B cell (primary cell): Measurements from ENCODE around the gene SSUH2. TPM values are rescaled to one million over a fixed set of nuclear protein-coding genes. Genes with fewer than 3 reads are reported as not detected.

Experiments
- ATAC-seq: fragments of 200-7000 bp; cut with Tn5 transposase; one replicate; pipeline ENCODE4 v1.10.0; 2021; ENCODE audit warnings: low read depth, mild to moderate bottlenecking, moderate number of reproducible peaks, moderate library complexity
- CTCF ChIA-PET: fragments of 350-600 bp; sonication (Branson Sonifier 250); formaldehyde crosslinking; loops from one replicate; lab custom pipeline; 2021; ENCODE audit warnings: antibody characterized with exemption, inconsistent platforms; lab: Charles Lee
- POLR2A ChIA-PET: fragments of 350-600 bp; sonication (Branson Sonifier 250); formaldehyde crosslinking; loops from one replicate; lab custom pipeline; 2021; ENCODE audit warnings: antibody characterized with exemption; lab: Charles Lee
- DNase-seq: peaks from one replicate; pipeline ENCODE4 v3.0.0; 2013
- H2AFZ ChIP-seq: 2 replicates; pipeline ENCODE4 v1.6.1; 2012; ENCODE audit warnings: mild to moderate bottlenecking, low read depth, low read length; ENCODE audit not compliant: insufficient read depth, poor library complexity, severe bottlenecking
- H3K27ac ChIP-seq, 2 donors: 1 replicate in 1 of 2; 2 replicates in 1 of 2; pipeline ENCODE4 v1.5.1; 2012 to 2013; ENCODE audit warnings: low read length in 2 of 2, mild to moderate bottlenecking in 2 of 2, moderate library complexity in 1 of 2
- H3K27me3 ChIP-seq, 4 experiments: fragments of 200-600 bp in 1 of 4; sonication (generic) in 1 of 4; replicated peaks in 1 of 4; 1 replicate in 2 of 4; 2 replicates in 2 of 4; pipeline versions ENCODE4 v1.6.1 to v1.7.0; 2013 to 2016; ENCODE audit warnings: low read length in 3 of 4, mild to moderate bottlenecking in 2 of 4, mixed read lengths in 1 of 4, moderate library complexity in 1 of 4; ENCODE audit not compliant: insufficient read depth in 4 of 4, control insufficient read depth in 3 of 4; ENCODE audit errors: control extremely low read depth in 1 of 4
- H3K36me3 ChIP-seq, 2 experiments: replicated peaks in 1 of 2; 1 replicate in 1 of 2; 2 replicates in 1 of 2; pipeline versions ENCODE4 v1.6.1 to v1.7.1; 2013; ENCODE audit warnings: low read length in 1 of 2; ENCODE audit not compliant: insufficient read depth in 2 of 2, control insufficient read depth in 1 of 2; ENCODE audit errors: control extremely low read depth in 1 of 2, extremely low read depth in 1 of 2
- H3K4me1 ChIP-seq, 2 donors: fragments of 200-600 bp in 1 of 2; sonication (generic) in 1 of 2; 1 replicate in 1 of 2; 2 replicates in 1 of 2; pipeline versions ENCODE4 v1.5.1 to v1.6.1; 2013 to 2017; ENCODE audit warnings: low read length in 2 of 2; ENCODE audit not compliant: control insufficient read depth in 2 of 2, insufficient read depth in 2 of 2
- H3K4me2 ChIP-seq: replicated peaks from 2 replicates; pipeline ENCODE3; 2012; ENCODE audit warnings: mild to moderate bottlenecking, low read depth, low read length; ENCODE audit not compliant: poor library complexity, severe bottlenecking
- H3K4me3 ChIP-seq, 5 experiments: fragments of 200-600 bp in 1 of 5; sonication (generic) in 1 of 5; 1 replicate in 3 of 5; 2 replicates in 2 of 5; pipeline versions ENCODE4 v1.5.1 to v1.7.0; 2011 to 2016; ENCODE audit warnings: low read length in 4 of 5, mild to moderate bottlenecking in 4 of 5, low read depth in 2 of 5, control low read depth in 1 of 5, moderate library complexity in 1 of 5; ENCODE audit not compliant: insufficient read depth in 1 of 5; ENCODE audit errors: control extremely low read depth in 1 of 5, extremely low read depth in 1 of 5
- H3K79me2 ChIP-seq: fragments of 200-600 bp; sonication (generic); one replicate; pipeline ENCODE4 v1.6.0; 2016; ENCODE audit warnings: low read length; ENCODE audit not compliant: control insufficient read depth, insufficient read depth
- H3K9ac ChIP-seq: fragments of 200-600 bp; sonication (generic); 2 replicates; pipeline ENCODE4 v1.6.1; 2017; ENCODE audit warnings: mild to moderate bottlenecking, low read length, moderate library complexity
- H3K9me3 ChIP-seq, 3 donors: one replicate each; pipeline versions ENCODE4 v1.6.1 to v1.7.1; 2013; ENCODE audit warnings: low read length in 2 of 3; ENCODE audit not compliant: control insufficient read depth in 2 of 3, insufficient read depth in 1 of 3; ENCODE audit errors: control extremely low read depth in 1 of 3
- H4K20me1 ChIP-seq: 2 replicates; pipeline ENCODE4 v1.6.0; 2012; ENCODE audit warnings: mild to moderate bottlenecking, low read length; ENCODE audit not compliant: insufficient read depth, control insufficient read depth, poor library complexity, severe bottlenecking
- H3K27ac Mint-ChIP-seq: one replicate; pipeline ENCODE4 v1.8.0; 2021; ENCODE audit warnings: mixed read lengths
- H3K27me3 Mint-ChIP-seq: one replicate; pipeline ENCODE4 v1.8.0; 2021; ENCODE audit warnings: mixed read lengths
- H3K4me1 Mint-ChIP-seq: one replicate; pipeline ENCODE4 v1.8.0; 2021; ENCODE audit warnings: mixed read lengths
- H3K4me3 Mint-ChIP-seq: one replicate; pipeline ENCODE4 v1.8.0; 2021; ENCODE audit warnings: mixed read lengths
- H3K9me3 Mint-ChIP-seq: one replicate; pipeline ENCODE4 v1.8.0; 2022; ENCODE audit warnings: mixed read lengths; ENCODE audit not compliant: insufficient read depth
- EZH2 ChIP-seq: IDR thresholded peaks from 2 replicates; pipeline ENCODE4 v1.6.1; 2012; ENCODE audit warnings: borderline replicate concordance, low read depth, mild to moderate bottlenecking, moderate library complexity, low read length; ENCODE audit not compliant: insufficient read depth, poor library complexity, severe bottlenecking
- WGBS: methylation state at CpG from one replicate; pipeline ENCODE4 v1.1.5; 2013; ENCODE audit warnings: missing lambda C conversion rate; ENCODE audit not compliant: insufficient coverage; 5-methylcytosine and 5-hydroxymethylcytosine counted together
- intact Hi-C: fragments of 100-400 bp; cut with micrococcal nuclease; formaldehyde crosslinking; loops from one replicate; pipeline ENCODE4 v1.10.0; 2022
- polyA plus RNA-seq: library from polyadenylated mRNA; depleted of rRNA; stranded (reverse); fragments of >200 nt; gene quantifications from 2 replicates; pipeline ENCODE4 v1.2.3, GENCODE V29; 2012
- total RNA-seq, 2 donors: library from RNA; stranded (reverse); fragments of 120-200 nt in 1 of 2; gene quantifications; 1 replicate in 1 of 2; 2 replicates in 1 of 2; pipeline versions ENCODE4 v1.2.3 to v1.2.4, GENCODE V29; 2013 to 2022
- TF ChIP-seq, protein P1 (sequence below): fragments of 200-600 bp; IDR thresholded peaks from one replicate; pipeline ENCODE4 v1.8.0; 2022; ENCODE audit warnings: antibody characterized with exemption, mild to moderate bottlenecking

Gene SSUH2
- total and polyA plus RNA-seq, 2 donors (not counting 1 experiment from before 2014, with no cell fraction given): not detected

DNA sequence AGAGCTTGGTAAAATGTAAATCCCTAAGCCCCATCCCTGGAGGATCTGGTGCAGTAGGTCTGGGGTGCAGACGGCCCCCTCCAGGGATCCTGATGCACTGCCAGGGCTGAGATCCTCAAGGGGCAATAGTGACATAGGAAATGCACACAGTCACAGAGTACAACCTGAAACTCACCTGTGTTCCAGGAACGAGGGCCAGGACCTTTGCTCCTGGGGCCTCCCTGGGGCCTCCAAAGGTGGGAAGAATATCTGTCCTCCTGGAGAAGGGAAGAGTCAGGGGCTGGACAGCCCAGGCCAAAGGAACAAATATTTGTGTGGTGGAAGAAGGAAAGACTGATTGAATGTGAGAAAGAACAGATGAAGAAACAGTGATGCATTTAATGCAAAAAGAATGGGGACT is 9.5 kb downstream of the SSUH2 start:
- POLR2A ChIA-PET: no interaction called here

More for the DNA sequence above, 9.5 kb downstream of the SSUH2 start:
- peaks cover 22% of the 10 kb centered on the region for H3K27me3 Mint-ChIP-seq
- Histone ChIP-seq H3K79me2 (no peaks in the 10 kb centered on the region), H3K9me3 (peaks cover 0 to 8% (median 0%) of the 10 kb centered on the region in 3 donors), H3K9ac (no peak overlapping the region), H3K27me3 (peaks cover 0 to 4% (median 0%) of the 10 kb centered on the region in 4 experiments), H3K4me2 (no peak overlapping the region), H4K20me1 (no peaks in the 10 kb centered on the region), H3K36me3 (no peaks in the 10 kb centered on the region), H2AFZ (no peak overlapping the region), H3K27ac (no peak overlapping the region), H3K4me3 (no peak overlapping the region), H3K4me1 (no peaks in the 10 kb centered on the region)
- no peak overlapping the region for H3K4me3 Mint-ChIP-seq
- CTCF ChIA-PET: interaction anchor here (1.3 kb wide), 1 partner anchor 9 kb away, joined by 3 read pairs; the partner anchor contains the start of gene SSUH2
- no peak for DNase-seq
- intact Hi-C loops: no loop called here
- no peak for TF ChIP-seq EZH2
- TF ChIP-seq, protein P1, sequence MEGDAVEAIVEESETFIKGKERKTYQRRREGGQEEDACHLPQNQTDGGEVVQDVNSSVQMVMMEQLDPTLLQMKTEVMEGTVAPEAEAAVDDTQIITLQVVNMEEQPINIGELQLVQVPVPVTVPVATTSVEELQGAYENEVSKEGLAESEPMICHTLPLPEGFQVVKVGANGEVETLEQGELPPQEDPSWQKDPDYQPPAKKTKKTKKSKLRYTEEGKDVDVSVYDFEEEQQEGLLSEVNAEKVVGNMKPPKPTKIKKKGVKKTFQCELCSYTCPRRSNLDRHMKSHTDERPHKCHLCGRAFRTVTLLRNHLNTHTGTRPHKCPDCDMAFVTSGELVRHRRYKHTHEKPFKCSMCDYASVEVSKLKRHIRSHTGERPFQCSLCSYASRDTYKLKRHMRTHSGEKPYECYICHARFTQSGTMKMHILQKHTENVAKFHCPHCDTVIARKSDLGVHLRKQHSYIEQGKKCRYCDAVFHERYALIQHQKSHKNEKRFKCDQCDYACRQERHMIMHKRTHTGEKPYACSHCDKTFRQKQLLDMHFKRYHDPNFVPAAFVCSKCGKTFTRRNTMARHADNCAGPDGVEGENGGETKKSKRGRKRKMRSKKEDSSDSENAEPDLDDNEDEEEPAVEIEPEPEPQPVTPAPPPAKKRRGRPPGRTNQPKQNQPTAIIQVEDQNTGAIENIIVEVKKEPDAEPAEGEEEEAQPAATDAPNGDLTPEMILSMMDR: no peak
- ATAC-seq: no peak
- no peaks in the 10 kb centered on the region for H3K9me3 Mint-ChIP-seq
- 95% methylated on average over 2 of the region's 2 CpGs for WGBS
- H3K4me1 Mint-ChIP-seq: no peaks in the 10 kb centered on the region
- H3K27ac Mint-ChIP-seq: no peak overlapping the region
